Stimulated activated CD8-positive, alpha-beta memory T cell treated with anti-CD3 and anti-CD28 coated beads, Interleukin-12 subunit alpha, Interleukin-12 subunit beta, amount 100 ng/mL, for 1 hour (primary cell): ENCODE data around the gene KRT15.

Experiments
- DNase-seq: peaks from one replicate; pipeline ENCODE4 v3.0.0-alpha.2; 2020; ENCODE audit warnings: low read depth

The KRT15 gene

DNA sequence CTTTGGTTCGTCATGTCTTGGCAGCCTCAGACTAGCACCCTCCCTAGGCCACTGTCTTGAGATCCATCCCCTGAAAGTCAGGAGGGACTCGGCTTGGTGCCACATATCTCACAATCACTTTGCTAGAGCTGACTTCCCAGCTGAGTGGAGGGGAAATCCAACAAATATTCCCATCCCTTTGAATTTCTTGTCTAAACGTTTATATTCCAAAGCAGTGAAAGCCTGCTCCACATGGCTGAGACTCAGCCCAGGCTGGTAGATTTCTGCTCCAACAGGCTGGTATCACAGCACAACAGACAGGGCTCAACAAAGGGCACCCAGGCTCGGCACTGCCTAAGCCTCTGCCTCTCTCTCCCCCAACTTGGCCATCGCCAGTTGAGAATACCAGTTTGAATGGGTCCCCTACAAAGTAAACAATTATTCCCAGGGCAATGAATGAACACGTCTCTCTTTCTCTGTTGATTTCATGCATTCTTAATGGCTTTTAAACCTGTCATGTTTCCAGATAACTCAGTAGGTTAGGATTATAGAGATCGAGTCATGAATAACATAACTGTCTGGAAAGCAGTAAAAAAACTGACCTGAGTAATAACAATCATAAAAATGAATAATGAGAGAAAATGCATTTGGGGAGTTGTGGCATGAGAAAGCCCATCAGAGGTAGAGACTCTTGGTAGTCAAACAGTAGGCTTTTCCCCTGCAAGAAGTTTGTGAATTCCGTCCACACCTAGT is 14.3 kb downstream of the KRT15 start:
- no peak for DNase-seq

DNA sequence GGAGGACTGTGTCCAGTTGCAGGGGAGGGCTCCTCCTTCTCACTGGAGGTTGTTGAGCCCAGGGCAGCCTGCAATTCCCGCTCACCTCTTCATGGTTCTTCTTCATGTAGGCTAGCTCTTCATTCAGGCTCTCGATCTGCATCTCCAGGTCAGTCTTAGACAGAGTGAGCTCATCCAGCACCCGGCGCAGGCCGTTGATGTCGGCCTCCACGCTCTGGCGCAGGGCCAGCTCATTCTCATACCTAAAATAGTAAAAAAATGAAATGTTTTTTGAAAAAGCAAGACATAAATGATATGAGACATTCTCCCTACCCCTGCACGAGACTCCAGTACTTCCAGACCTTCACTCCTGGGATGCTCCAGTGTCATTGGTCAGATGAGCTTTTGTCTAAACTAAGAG is 15.5 kb downstream of the KRT15 start:
- no peak for DNase-seq

DNA sequence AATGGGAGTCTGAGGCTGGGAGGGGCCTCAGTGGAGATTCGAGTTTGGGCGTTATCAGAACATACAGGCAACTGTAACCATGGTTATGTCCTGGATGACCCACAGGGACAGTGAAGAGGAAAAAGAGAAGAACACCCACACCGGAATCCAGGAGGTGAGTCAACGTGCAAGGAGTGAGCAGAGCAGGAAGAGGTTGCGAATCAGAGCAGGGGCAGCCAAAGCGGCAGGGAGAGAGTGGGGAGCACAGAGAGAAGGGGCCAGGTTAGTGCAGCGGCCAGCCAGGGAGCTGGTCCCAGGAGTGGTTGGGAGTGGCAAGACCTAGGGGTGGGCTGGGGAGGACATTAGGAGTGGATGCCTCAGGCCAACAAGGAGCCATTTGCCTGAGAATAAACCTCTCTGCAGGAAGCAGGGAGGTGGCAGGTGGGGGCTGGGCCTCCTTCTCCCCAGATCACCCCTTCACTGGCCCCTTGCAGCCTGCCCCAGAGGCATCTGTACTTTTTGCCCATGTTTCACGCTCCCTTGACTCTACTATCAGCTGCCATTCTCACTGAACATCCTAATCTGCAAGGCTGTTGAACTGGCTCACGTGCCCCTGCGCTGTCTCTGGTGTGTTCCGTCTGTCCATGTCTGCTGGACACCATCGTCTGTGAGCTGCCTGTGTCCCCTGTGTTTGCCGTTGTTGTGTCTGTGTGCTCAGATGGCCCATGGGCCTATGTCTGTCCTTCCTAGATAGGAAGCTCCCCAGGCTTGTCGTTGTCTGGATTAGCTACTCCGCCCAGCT is 18.4 kb downstream of the KRT15 start:
- no peak for DNase-seq

DNA sequence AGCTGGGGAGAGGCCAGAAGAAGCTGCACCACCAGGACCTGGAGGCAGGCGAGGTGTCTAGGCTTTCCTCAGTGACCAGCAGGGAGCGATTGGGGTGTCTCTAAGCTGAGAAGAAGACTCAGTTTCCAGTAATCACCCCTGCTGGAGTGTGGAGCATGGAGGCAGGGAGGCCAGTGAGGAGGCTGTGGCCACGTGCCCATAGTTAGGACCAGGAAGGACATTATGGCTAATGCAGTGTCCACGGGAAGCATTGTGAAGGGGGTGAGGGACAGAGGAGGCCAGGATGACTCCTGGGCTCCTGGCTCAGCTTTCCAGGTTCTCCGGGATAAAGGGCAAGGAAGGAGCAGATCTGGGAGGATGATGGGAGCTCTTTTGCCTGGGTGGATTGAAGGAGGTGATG is 19.0 kb downstream of the KRT15 start:
- DNase-seq: no peak

DNA sequence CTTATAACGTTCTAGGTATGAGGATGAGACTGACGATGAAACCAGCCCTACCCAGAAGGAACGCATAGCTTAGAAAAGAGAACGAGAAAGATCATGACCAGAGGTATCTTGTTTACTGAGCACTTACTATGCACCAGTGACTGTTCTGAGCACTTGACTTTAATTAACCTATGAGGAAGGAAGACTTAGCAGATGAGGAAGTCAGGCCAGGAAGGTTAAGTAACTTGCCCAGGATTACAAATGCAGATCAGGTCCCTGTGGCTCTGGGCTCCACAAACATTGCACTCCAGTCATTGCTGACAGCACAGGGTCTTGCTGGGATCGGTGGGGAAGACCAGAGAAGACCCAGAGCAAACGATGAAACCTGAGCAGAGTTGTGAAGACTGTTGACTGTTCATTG is 20.4 kb downstream of the KRT15 start:
- no peak for DNase-seq

DNA sequence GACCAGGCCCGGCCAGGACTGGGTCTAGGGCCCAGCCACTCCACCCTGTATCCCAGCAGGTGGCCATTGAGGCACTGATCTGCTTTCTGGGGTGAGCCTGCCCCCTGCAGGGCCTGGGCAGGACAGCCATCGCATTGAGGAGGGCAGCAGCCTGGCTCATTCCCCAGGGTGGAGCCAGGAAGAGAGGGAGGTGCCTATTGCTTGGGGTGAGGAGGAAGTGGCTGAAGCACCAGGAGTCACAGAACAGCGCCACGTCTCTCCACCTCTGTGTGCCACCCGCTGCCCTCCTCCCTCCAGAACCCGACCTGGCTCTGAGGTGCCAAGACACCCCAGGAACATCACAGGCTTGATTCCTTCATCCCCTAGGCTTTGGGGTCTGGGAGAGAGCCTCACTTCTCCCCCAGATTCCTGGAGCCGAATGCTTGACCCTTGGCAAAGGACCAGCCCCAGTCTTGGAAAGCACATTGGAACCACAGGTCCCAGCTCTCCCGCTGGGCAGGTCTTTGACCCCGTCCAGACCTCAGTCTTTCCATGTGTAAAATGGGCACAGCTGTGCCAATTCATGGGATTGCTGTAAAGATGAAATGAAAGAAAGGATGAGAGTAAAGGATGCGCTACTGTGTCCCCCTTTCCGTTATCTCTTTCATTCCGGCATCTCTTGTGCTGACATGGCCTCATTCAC is 21.7 kb downstream of the KRT15 start:
- DNase-seq: no peak

DNA sequence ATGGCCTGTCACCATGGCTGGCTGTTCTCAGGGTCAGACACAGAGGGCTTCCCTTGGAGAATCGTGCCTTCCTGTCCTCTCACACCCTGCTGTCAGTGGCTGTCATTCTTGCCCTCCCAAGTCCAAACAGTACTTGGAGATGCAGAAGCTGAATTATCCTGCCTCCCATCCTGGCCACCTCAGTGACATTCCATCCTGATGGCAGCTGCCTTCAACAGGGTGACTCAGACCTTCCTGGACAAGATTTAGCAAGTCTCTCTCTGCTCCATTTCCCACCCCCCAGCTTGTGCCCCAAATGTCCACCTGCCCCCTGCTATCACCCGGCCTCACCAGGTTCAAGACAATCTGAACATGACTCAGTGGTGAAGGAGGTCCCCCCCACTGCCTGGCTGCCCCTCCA is 24.2 kb downstream of the KRT15 start:
- DNase-seq: no peak

DNA sequence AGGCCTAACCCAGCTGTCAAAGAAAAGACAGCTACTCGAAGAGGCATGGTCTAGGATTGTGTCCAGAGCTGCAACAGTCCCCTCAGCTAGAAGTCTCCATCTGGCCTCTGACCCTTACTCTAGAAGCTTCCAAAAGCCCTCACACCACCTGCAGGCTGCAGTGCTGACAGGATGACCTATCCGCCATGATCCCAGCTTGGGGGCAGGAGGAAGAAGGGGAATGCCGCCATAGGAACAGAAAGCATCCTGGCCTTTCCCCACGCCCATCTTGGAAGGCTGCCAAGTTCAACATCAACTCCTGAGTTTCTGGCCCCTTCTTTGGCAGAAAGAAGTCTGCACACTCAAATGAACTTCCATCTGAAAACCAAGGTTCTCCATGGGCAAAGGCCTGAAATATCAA is 25.9 kb downstream of the KRT15 start:
- no peak for DNase-seq

DNA sequence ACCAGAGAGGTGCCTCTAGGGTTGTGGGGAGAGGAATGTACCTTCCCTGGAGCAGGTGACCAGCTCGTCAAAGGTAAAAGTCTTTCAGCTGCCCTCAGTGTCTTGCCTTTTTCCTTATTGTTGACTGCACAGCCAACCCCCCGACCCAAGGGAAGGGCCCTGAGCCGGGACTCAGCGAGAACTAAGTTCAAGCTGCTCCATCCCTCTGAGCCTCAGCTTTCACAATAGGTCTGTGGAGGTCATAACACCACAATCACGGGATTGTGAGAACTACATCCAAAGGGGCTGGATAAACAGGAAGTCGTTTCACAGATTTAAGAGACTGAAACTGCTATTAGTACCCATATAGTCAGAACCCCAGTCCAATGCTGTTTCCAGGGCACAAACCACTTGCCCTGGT is 26.3 kb downstream of the KRT15 start:
- DNase-seq: no peak

DNA sequence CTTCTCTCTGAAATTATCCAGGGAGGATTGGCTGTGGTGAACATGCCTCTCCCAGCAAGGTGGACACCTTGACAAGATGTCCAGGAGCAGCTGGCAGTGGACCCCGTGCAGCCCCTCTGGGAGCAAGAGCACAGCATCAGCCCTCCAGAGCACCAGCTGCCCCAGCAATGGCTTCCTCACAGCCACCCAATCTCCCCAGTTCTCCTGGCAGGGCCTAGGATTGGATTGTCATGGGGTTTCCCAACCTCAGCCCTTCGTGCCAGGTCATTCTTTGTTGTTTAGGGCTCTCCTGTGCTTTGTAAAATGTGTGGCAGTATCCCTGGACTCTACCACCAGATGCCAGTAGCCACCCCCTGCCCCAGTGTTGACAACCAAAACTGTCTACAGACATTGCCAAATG is 27.2 kb downstream of the KRT15 start:
- no peak for DNase-seq

DNA sequence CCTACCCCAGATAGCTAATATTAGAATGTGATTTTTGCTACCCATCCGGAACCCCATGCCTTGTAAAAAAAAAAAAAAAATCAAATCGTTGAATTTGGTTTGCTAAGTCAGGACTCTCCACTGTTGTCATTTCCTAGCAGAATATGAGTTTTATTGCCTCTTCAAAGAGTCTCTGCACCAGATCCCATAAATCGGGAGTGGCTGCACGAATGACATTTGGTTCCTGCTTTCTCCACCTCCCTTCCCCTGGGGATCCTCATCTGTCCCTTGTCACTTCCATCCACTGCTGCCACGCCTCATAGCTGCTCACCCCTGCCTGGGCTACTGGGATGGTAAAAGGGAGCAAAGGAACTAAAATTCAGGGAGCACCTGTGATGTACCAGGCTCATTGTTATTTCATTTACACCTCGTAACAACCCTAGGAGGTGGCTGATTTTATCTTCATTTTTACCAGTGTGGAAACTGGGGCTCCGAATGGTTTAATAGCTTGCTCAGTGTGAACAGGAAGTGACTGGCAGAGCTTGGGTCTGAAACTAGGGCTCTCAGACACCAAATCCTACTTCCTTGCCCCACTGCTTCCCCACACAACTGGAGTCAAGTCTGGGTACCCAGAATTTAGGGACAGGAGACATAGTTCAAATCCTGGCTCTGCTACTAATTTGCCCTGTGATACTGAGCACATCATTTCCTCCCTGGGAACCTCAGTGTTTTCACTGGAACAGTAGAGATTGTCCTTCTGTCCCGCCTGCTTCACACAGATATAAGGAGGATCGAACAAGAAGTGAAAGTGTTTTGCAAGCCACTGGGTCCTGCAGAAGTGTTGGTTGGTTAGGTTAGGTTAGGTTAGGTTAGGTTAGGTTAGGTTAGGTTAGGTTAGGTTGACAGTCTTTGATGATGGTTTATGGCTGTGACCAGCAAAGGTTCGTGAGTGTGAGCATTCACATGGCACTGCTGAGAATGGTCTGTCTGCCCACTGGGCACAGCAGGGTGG is 28.4 kb downstream of the KRT15 start:
- no peak for DNase-seq

DNA sequence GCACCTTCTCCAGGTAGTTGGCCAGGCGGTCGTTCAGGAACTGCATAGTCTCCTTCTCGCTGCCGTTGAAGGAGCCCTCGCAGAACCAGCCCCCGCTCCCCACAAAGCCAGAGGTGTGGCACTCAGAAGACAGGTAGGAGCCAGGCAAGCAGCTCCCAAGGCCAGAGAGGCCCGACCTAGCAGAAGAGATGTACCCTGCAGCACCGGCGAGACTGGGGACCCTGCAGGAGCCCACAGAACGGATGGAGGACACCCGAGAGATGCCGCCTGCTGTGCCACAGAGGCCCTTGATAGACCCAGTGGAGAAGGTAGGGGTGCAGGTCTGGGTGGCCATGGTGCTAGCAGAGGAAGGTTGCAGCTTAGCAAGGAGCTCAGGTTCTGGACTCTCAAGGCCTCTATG is 29.2 kb downstream of the KRT15 start, which contains the start of gene KRT36:
TSS of gene KRT36 (minus strand) at position 380 of the 400 bp plus-strand sequence. CDS start at position 334, 46 bp downstream.
- no peak for DNase-seq

DNA sequence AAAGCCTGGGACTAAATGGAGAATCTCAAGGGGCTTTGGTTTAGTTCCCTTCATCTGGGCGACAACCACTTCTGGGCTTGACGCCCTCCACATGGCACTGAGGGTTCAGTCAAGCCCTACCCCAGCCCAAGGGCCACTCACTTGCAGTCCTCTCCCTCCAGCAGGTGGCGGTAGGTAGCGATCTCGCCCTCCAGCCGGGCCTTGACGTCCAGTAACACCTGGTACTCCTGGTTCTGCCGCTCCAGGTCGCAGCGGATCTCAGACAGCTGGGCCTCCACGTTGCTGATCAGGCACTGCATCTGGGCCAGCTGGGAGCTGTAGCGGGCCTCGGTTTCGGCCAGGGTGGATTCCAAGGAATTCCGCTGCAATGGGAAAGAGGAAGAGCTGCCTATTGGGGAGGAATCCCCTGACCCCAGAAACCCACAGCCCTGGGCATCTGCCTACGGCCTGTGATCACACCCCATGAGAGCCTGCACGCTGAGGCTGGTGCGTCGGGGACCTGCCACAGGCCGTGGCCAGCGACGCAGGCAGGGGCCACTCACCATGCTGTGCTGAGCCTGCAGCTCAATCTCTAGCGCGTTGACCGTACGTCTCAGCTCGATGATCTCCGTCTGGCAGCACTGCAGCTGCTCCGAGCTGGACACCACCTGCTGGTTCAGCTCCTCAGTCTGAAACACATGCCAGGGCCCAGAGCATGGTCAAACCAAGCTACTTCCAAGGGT is 31.7 kb downstream of the KRT15 start:
- no peak for DNase-seq

DNA sequence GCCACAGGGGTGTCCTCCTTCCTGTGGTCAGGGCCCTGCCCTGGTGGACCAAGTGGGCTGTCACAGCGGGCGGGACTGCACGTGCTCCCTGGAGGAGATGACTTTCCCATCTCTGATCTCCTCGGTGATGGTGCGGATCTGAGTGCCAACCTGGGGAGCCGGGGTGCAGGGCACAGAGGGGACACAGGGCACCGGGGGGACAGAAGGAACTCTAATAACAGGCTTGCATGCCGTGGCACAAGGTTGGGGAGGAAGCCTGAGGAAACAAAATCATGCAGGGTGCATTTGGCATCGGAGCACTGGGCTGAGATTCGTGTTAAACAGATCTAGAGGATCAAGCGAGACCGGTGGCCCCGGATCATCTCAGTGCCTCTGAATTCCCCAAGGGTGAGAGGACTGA is 32.4 kb downstream of the KRT15 start:
- DNase-seq: no peak

DNA sequence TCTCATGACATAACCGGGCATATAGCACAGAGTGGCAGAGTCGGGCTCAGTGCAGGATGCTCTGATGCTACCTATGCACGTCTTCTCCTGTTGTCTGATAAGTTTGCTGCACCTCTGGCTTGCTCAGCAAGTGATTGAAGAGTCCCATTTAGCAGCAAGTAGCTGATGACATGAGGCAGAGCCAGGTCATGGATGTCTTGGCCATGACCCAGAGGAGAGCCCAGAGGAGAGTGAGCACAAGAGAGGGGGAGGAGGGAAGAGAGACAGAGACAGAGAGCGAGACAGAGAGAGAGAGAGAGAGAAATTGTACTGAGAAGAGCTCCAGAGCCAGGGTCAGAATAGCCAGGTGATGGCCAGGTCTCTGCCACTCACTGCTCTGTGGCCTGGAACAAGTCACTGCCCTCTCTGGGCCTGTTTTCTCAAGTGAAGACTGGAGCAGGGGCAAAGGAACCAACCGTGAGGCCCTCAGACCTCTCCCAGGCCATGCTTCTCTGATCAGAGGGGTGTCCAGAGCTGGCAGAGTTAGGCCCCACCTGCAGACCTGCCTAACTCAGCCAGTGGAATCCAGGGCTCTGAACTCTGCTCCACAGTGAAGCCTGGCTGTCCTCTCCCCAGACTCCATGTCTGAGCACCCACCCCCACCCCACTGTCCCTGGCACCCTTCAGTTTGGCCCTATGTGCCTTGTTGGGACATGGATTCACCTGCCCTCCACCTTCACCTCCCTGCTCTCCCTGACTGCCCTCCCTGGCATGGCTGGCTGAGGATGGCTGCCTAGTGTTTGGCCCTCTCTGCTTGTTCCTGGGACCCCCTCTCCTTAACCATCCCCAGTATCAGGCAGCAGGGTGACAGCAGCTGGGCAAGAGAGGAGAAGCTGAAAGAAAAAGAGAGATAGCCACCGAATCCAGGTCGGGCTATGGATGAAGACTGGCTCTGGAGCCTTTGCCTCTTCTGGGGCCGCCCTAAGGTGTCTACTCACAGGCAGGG is 33.5 kb downstream of the KRT15 start:
- DNase-seq: no peak

DNA sequence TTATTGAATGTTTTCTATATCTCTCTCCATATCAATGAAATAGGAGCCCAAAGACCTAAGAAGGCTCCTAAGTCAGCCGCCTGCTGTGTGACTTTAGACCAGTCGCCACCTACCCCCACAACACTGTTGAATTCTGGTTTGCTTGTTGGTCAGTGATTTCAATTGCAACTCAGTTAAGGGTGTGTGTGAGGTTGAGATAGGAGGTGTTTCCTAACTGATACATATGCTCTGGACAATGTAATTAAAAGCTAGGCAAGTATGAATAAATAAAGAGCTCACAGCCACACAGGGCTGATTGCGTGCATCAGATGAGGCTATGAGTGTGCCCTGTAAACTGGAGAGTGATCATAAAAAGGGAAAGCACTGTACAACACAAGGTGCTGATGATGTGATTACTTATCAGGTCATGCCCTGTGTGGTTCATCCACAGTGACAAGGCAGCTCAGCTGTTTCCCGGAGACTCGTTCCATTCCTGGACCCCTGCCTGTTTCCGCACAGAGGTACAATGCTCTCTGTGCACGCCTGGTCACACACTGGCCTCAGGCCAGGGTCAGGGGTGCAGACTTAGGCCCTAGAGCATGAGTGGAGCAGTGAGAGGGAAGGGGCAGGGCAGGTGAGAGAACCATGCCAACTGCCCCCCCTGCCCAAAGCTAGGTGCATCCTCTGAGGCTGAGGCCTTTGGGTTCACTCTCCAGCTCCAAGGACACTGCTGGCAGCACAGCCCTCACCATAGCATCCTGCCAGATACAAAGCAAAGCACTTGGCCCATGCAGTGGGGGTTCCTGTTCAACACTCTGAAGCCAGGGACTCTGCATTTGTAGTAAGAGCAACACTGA is 34.5 kb downstream of the KRT15 start:
- DNase-seq: no peak

DNA sequence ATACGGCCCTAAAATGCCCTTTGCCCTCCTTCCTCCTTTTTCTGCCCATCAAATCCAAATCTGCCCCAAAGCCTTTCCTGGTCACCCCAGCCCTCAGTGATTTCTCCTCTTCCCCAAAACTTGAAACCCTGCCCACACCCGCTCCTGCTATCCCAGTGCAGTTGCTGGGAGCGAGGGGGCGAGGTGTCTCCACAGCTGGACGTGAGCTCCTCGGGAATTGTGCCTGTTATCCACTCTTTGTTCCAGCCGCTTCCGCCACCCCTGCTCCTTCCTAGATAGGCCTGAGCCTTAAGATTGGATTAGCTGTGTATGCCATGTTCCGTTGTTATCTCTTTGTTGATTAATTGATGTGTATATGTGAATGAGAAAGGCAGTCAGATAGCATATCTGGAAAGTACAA is 35.2 kb downstream of the KRT15 start:
- DNase-seq: no peak

DNA sequence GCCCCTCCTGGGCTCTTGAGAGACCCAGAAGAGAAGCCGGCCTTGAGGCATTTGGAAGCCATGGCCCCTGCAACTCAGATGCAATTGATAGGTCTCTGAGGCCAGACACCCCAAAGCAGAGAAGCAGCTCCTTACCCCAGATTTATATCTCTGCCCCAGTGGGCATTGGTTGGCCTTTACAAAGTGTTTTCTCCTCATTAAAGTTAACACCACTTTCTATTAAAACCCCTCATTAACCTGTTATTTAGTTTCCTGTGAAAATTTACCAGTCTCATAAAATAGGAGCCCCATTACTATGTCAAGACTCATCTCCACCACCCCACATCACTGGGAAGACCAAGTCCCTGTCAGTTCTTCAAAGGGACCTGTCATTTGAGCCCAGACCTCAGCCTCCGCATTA is 37.7 kb downstream of the KRT15 start, which contains the start of gene KRT35:
TSS of gene KRT35 (minus strand) at position 116 of the 400 bp plus-strand sequence. CDS start at position 62, 54 bp downstream.
- DNase-seq: no peak

DNA sequence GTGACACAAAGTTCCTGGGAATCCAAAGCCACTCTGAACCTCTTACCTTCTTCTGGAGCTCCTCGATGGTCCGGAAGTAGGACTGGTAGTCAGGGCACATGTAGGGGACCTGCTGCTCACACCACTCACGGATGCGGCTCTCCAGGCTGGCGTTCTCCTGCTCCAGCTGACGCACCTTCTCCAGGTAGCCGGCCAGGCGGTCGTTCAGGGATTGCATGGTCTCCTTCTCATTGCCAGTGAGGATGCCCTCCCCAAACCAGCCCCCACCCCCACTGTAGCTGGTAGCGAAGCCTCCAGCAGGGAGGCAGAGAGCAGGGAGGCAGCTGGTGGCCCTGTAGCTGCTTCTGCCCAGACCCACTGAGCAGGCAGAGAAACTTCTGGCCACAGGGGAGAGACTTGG is 38.1 kb downstream of the KRT15 start:
- no peak for DNase-seq
